Raji (cell line): ENCODE data around the gene TUBB4B.

Source experiments
- POLR2A ChIP-seq: IDR thresholded peaks from 2 replicates; pipeline ENCODE4 v1.6.1; 2011; ENCODE audit warnings: low read depth, low read length, control low read depth; ENCODE audit not compliant: insufficient read depth

The TUBB4B gene

DNA sequence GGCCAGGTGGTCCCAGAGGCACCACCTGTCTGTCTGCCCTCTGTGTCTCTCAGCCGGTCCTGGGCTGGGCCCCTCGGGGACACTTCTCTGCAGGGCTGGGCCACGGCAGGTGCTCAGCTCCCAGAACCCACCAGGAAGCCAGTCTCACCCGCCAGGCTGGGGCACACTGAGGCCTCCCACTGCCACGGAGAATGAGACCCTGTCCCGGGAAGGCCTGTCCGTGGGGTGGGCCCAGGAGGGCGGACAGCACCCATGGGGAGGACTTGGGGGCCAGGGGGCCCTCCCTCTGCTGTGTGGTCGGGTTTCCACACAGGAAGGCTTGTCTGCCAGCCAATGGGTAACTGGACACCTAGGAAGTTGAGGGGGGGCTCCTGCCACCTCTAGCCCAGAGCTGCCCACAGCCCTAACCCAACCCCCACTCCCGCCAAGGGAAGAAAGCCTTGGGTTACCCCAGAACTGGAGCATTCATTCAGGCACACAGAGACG is 4.1 kb upstream of the TUBB4B start:
- TF ChIP-seq POLR2A, result peak; percentile 19; the same call in 1 of the 2 replicates

DNA sequence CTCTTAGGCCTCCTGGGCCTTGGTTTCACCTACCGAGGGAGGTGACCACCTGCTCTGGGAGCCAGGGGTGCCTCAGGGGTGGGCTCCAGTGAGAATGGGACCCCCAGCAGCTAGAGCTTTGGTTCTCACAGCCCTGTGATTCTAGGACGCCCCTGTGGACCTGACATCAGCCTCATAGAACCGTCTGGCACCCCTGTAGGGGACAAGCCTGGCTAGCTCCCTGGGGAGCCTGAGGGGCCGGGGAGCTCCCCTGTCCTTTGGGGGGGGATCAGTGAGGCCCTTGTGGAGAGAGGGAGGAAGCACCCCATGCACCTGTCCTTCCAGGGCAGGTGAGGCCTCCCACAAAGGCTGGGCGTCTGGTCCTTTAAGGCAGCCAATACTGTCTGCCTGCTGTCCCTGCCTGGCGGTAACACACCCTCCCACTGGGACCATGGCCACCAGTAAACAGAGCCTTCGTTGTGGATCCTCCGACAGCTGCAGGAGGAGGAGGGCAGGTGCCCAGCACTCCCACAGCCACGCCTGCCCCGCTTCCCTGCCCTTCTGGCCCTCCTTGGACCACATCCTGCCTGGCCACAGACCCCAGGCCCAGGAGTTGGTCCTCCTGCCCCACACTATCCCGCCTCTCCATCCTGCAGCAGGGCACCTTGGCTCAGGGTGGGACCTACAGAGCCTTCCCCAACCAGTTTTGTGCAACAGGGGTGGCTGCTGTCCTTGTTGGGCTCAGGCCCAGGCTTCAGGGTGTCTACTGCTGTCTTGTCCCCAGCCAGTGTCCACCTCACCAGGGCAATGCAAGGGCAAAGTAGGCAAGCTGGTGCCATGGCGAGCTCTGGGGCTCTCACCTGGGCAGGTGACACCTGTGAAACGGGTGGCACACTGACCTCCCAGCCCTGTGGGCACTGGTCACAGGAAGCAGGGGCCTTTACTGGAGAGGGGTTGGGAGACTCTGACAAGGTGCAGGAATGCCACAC is 3.0 kb upstream of the TUBB4B start:
- no peak for TF ChIP-seq POLR2A

DNA sequence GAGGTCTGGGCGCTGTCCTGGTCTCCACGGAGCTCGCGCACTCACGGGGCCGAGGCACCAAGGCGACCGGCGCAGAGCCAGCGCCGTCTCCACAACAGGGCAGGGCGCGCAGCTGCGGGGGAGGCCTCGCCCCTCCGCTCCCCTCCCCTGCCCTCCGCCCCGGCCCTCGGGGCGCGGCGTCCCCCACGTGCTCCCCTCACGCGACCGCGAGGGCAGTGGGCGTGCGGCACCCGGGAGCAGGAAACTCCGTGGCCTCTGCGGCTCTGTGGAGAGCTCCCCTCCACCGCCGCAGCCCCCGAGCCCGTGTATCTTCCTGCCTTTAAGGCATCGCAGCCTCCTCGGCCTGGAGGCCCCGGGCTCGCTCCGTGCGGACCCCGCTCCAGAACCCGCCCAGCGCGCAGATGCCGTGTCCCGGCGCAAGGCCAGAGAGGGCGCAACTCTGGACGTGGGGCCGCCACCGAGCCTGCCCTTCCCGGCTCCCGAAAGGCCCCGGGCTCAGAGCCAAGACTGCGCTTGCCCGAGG is 708 bp upstream of the TUBB4B start:
- TF ChIP-seq POLR2A, result peak; percentile 50; the same call in 1 of the 2 replicates

DNA sequence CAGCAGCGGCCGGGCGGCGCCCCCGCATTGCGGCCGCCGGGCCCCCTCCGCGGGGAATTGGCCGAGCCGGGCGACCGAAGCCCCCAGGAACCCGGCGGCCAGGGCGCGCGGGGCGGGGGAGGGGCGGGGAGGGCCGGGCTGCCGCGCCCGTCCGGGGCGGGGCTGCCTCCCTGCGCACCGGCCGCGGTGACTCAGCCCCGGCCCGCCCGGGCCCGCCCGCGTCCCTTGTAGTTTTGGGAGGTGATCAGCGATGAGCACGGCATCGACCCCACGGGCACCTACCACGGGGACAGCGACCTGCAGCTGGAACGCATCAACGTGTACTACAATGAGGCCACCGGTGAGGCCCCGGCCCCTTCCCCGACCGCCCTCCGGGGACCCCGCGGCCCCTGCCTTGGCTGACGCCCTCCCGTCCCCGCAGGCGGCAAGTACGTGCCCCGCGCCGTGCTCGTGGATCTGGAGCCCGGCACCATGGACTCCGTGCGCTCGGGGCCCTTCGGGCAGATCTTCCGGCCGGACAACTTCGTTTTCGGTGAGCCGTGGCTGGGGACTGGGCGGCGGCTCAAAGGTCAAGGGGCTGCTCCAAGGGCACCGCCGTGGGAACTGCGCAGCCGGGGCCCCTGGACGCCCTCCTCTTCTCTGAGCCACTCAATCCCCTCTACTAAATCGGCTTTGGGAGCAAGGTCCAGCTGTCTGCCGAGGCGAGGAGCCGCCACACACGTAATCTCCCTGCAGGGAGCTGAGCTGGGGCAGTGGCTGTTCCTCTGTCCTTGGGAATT is 592 bp downstream of the TUBB4B start:
- no peak for TF ChIP-seq POLR2A

DNA sequence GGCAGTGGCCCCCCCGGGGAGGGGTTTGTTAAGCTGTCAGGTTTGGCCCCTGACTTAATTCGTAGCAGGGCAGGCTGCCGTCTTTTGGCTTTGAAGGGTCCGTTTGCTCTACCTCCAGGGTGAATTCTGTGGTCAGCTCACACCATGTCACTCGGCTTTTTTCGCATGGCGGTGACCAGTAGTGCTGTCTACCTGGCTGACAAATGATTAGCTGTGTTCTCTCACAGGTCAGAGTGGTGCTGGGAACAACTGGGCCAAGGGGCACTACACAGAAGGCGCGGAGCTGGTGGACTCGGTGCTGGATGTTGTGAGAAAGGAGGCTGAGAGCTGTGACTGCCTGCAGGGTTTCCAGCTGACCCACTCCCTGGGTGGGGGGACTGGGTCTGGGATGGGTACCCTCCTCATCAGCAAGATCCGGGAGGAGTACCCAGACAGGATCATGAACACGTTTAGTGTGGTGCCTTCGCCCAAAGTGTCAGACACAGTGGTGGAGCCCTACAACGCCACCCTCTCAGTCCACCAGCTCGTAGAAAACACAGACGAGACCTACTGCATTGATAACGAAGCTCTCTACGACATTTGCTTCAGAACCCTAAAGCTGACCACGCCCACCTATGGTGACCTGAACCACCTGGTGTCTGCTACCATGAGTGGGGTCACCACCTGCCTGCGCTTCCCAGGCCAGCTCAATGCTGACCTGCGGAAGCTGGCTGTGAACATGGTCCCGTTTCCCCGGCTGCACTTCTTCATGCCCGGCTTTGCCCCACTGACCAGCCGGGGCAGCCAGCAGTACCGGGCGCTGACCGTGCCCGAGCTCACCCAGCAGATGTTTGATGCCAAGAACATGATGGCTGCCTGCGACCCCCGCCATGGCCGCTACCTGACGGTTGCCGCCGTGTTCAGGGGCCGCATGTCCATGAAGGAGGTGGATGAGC is 1.4 kb downstream of the TUBB4B start:
- TF ChIP-seq POLR2A, result no peak

DNA sequence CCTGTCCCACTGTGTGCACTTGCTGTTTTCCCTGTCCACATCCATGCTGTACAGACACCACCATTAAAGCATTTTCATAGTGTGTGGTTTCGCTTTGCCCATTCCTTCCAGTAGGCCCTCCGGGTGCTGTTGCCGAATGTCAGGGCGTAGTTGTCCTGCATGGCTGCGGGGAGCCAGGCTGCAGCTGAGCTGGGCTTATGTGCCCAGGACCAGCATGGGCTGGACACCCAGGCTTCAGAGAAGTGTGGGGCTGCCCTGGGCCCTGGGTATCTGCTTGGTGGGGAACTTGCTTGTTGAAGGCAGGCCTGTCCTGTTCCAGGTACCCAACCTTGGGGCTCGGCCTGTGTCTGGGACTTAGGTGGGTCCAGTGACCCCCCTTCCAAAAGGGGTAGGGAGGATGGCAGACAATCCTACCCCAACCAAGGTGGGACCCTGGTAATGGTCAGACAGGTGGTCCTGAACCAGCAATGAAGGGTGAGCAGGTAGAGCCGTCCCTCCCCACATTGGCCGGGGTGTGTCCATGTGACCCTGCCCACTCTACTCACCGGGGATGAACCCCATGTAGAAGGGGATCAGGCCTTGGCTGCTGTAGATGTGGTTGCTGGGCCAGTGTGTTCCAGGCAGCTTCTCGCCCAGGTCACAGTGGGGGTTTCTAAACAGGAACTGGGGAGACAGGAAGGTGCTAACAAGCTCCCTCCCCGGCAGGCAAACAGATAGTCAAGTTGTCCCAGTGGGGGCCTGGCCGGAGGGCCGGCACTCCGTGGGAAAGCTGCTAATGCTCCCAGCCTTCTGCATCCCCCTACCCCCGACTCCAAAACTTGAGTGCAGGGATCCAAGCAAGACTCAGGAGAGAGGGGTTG is 2.8 kb downstream of the TUBB4B start:
- TF ChIP-seq POLR2A, result peak; percentile 67

DNA sequence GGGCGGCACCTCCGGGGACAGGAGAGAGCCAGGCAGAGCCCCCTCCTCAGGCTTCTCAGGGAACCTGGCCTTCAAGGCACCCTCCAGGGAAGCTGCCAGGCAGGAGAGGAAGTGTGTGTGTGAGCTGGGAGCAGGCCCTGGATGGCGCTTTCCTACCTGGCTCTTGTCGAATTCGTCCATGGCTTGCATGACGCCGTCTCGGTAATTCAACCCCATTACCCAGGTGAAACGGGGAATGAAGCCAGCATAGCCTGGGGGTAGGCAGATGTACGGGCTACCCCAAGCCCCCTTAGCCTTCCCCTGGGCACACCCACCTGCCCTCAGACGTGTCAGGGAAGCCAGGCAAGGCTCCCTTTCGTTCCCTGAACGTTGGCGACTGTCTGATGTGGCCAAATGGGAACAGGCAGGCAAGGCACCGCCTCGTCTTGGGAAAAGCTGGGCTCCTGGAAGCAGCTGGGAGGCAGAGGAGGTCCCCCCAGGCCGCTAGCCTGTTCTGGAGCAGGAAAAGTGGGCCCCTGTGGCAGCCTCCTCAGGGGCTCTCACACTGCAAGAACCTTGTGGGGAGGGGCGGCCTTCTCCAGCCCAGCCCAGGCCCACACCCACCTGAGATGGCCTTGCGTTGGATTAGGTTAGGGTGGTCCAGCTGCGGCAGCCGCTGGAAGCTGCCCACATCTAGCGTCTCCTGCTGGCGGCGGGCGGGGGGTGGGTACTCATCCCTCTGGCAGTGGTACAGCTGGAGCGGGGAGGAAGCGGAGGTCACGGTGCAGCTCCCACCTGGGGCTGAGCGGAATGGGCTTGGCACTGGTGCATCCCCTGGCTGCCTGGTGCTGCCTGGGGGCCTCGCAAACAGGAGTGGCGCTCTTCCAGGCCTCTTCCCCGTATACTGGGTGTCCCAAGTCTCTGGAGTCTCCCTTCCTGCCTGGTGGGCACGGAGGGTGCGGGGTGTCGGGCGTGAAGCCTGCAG is 3.7 kb downstream of the TUBB4B start:
- TF ChIP-seq POLR2A, result 0 out of 2 replicates have a peak, but pooled peaks have one; percentile 9

DNA sequence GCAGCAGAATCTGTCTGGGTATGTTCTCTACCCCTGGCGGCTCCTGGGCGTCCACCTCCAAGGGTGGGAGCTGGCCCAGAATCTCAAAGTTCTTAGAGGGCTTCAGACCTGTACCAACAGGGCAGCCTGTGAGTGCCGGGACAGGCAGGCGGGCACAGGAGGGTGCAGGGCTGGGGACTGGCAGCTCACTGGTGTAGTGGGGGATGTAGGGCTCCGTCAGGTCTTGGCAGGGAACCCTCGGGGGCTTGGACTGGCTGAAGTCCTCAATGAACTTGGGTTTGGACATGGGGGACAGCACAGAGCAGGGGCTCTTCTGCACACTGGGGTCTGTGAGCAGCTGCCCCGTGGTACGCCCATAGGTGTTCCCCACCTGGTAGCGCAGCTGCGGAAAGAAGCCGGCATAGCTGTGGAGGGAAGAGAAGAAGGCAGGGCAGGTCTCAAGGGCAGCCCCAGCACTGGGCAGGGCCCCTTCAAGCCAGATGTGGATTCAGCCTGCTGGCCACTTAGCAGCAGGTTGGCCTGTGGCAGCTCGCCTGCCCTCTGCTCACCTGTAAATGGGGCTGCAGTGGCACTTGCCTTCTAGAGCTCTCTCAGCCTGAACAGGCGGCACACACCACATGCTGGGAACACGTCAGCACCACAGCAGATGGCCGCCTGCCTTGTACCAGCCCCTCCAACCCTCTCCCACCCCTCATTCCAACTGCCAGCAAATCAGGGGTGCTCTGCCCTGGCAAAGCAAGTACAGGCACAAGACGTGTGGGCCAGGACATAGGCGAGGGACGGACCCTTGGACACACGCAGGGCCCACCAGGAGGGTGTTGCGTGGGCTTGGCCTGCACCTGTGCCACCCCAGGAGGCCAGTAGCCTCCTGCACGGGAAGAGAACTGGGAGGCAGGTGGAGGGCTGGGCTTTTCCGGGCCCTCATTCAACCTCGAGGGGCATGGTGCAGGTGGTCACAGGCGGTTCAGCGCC is 4.6 kb downstream of the TUBB4B start:
- TF ChIP-seq POLR2A, result no peak

DNA sequence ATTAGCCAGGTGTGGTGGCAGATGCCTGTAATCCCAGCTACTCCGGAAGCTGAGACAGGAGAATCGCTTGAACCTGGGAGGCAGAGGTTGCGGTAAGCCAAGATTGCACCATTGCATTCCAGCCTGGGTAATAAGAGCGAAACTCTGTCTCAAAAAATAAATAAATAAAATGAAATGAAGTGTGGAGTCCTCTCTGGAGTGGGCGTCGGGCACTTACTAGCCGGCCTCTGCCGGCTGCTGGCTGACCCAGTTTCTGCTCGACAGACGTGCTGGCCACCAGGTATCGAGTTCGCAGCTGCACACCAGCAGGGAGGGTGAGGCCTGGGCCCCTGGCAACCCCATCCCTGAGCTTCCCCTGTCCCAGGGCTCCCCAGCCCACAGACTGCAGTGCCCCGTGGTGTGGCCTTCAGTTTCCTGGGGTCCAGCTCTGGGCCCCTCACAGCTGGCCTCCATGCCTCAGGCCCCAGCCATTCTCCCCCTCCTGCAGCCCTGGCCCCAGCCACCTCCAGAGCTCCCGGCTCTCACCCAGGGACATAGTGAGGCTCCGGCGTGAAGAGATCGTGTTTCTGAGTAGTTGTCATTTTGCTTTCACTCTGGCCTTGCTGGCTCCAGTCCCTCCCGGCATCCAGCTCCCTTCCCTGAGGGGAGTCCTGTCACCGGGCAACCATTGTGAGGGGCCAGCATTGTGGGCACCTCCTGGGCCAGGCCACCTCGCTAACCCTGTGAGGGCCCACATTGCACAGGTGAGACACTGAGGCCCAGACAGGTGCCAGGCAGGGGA is 6.2 kb downstream of the TUBB4B start:
- TF ChIP-seq POLR2A, result no peak

DNA sequence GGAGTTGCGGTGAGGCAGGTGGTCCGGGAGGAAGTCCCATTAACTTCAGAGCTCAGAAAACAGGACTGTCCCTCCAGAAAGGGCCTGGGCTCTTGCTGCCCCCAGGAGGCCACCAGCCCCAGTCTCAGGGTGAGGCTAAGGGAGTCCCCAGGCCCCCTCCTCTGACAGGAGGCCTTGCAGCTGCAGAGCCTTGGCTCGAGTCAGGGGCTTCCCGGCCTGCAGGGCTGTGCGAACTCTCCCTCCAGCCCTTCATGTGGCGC is 6.8 kb downstream of the TUBB4B start:
- no peak for TF ChIP-seq POLR2A
